Neural crest cell (in vitro differentiated cells): ENCODE data around the gene ABCB11. TPM values are rescaled to one million over a fixed set of nuclear protein-coding genes. Genes with fewer than 3 reads are reported as not detected.

Source experiments
- DNase-seq: peaks from one replicate; pipeline ENCODE4 v3.0.0; 2021; ENCODE audit warnings: low read depth, mixed read lengths, low spot score
- H3K27ac Mint-ChIP-seq: one replicate; pipeline ENCODE4 v1.8.0; 2021; ENCODE audit warnings: mild to moderate bottlenecking, mixed read lengths; ENCODE audit not compliant: unreplicated experiment
- H3K27me3 Mint-ChIP-seq: 2 replicates; pipeline ENCODE4 v1.8.0; 2021; ENCODE audit warnings: low read depth, mild to moderate bottlenecking, mixed read lengths
- H3K36me3 Mint-ChIP-seq: 2 replicates; pipeline ENCODE4 v1.8.0; 2021; ENCODE audit warnings: low read depth, mild to moderate bottlenecking, mixed read lengths
- H3K4me1 Mint-ChIP-seq: 2 replicates; pipeline ENCODE4 v1.8.0; 2021; ENCODE audit warnings: mixed read lengths
- H3K4me3 Mint-ChIP-seq: one replicate; pipeline ENCODE4 v1.8.0; 2021; ENCODE audit warnings: mild to moderate bottlenecking, mixed read lengths
- H3K9me3 Mint-ChIP-seq: 2 replicates; pipeline ENCODE4 v1.8.0; 2021; ENCODE audit warnings: mixed read lengths
- total RNA-seq: library from RNA; stranded (reverse); gene quantifications from 2 replicates; pipeline ENCODE4 v1.2.1, GENCODE V29; 2021
- TF ChIP-seq, protein P1 (sequence below): fragments of 200-600 bp; sonication (generic); conservative IDR thresholded peaks from 2 replicates; pipeline ENCODE4 v1.5.0; 2021; ENCODE audit warnings: antibody characterized with exemption, mild to moderate bottlenecking

Gene ABCB11
- total RNA-seq, 1 donor from 2014 or later, result 0.07 TPM

DNA sequence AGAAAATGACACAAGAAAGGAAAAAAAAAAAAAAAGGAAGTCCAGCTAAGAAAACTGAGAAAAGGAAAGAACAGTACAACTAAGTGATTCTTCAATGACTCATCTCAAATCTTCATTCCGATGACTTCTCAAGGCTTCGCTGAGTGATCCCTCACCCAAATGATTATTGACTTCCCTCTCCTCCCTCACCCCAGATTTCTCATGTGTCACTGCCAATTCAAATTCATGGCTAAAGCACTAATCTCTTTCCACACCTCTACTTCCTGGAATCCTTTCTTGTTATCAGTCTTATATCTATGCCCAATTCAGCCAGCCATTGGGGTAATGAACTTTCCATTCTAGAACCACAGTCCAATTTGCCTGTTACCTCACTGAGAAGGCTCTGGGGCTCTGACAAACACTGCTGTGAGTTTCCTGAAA is 7.2 kb upstream of the ABCB11 start:
- no peak overlapping the region for H3K27ac Mint-ChIP-seq
- H3K27me3 Mint-ChIP-seq, result no peaks in the 10 kb centered on the region
- peaks cover 15% of the 10 kb centered on the region for H3K9me3 Mint-ChIP-seq
- peaks cover 9% of the 10 kb centered on the region for H3K36me3 Mint-ChIP-seq
- peaks cover 6% of the 10 kb centered on the region for H3K4me1 Mint-ChIP-seq
- TF ChIP-seq, protein P1, sequence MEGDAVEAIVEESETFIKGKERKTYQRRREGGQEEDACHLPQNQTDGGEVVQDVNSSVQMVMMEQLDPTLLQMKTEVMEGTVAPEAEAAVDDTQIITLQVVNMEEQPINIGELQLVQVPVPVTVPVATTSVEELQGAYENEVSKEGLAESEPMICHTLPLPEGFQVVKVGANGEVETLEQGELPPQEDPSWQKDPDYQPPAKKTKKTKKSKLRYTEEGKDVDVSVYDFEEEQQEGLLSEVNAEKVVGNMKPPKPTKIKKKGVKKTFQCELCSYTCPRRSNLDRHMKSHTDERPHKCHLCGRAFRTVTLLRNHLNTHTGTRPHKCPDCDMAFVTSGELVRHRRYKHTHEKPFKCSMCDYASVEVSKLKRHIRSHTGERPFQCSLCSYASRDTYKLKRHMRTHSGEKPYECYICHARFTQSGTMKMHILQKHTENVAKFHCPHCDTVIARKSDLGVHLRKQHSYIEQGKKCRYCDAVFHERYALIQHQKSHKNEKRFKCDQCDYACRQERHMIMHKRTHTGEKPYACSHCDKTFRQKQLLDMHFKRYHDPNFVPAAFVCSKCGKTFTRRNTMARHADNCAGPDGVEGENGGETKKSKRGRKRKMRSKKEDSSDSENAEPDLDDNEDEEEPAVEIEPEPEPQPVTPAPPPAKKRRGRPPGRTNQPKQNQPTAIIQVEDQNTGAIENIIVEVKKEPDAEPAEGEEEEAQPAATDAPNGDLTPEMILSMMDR, result no peak
- H3K4me3 Mint-ChIP-seq, result no peak overlapping the region
- DNase-seq, result no peak

DNA sequence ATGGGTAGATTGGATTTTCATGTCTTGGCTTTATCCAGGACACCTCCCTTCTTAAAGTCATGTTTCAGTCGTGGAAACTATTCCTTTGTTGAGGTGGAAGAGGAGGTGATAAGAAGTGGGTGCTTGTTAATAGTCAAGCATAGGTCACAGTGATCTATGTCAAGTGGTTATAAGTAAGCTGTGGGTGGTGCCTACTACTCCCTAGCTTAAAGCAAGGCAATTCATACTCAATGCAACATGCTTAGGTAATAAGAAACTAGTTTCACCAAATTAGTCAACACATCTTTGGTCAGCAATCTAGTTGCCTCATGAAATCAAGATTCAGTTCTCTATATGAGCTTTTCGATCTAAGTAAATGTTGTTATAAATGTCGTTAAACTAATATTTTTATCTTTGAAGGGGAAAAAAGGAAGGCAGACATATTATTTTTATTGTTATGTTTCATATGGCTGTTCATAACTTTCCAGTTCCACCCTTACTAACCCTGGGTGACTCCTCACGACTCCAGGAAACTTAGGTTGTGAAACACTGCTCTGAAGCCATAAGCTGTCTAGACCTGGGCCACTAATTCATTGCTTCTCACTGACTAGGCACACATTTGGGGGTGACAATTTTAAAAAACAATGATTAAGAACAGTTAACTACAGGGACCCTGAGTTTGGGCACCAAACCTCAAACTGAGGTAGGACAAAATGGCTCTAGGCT is 5.8 kb upstream of the ABCB11 start:
- Mint-ChIP-seq H3K4me1 (peaks cover 6% of the 10 kb centered on the region), H3K27ac (no peak overlapping the region), H3K4me3 (no peak overlapping the region), H3K27me3 (no peaks in the 10 kb centered on the region), H3K36me3 (no peaks in the 10 kb centered on the region), H3K9me3 (peaks cover 9% of the 10 kb centered on the region)
- no peak for DNase-seq
- TF ChIP-seq, protein P1, result no peak

DNA sequence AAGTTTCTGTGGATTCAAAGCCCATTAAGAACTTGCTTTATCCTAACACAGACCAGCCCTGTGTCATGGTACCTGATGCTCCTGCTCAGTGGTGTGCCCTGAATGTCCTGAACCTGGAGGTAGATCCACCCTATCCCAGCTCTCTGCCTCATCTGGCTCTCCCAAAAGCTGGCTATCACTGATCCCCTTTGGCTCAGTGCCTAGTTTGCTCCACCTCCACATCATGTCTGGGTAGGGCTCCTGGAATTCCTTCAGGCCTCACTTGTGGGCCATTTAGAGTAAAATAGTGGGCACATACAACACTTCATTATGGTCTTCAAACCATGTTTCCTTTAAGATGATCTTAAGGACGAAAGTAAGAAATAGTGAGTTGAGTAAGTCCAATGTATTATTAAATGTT is 4.8 kb upstream of the ABCB11 start:
- H3K36me3 Mint-ChIP-seq, result no peaks in the 10 kb centered on the region
- H3K27me3 Mint-ChIP-seq, result no peaks in the 10 kb centered on the region
- peaks cover 6% of the 10 kb centered on the region for H3K4me1 Mint-ChIP-seq
- peaks cover 5% of the 10 kb centered on the region for H3K9me3 Mint-ChIP-seq
- no peak overlapping the region for H3K27ac Mint-ChIP-seq
- TF ChIP-seq, protein P1, result no peak
- no peak overlapping the region for H3K4me3 Mint-ChIP-seq
- no peak for DNase-seq

DNA sequence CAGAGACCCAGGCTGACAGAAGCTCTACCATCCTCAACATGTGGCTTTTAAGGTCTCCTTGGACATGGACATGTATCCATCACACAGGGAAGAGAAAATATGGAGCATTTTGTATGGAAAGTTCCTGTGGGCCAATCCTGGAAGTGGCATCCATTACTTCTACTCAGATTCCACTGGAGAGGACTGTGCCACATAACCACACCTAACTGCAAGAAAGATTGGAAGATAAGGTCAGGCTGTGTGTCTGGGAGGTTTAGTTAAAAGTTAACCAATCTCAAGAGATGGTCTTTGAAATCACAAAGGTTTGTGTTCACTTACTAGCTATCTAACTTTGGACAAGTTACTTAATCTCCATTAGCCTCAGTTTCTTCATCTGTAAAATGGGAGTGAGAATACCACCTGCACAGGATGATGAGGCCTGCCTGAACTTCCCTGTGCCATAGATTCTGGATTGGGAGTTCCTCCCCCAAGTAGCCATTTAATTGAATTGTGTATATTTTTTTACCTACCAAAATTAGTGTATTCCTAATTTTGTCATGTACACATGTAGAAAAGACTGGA is 3.9 kb upstream of the ABCB11 start:
- DNase-seq, result no peak
- peaks cover 4% of the 10 kb centered on the region for H3K9me3 Mint-ChIP-seq
- TF ChIP-seq, protein P1, result no peak
- H3K36me3 Mint-ChIP-seq, result no peaks in the 10 kb centered on the region
- H3K27ac Mint-ChIP-seq, result no peak overlapping the region
- no peaks in the 10 kb centered on the region for H3K27me3 Mint-ChIP-seq
- no peak overlapping the region for H3K4me3 Mint-ChIP-seq
- peaks cover 6% of the 10 kb centered on the region for H3K4me1 Mint-ChIP-seq

DNA sequence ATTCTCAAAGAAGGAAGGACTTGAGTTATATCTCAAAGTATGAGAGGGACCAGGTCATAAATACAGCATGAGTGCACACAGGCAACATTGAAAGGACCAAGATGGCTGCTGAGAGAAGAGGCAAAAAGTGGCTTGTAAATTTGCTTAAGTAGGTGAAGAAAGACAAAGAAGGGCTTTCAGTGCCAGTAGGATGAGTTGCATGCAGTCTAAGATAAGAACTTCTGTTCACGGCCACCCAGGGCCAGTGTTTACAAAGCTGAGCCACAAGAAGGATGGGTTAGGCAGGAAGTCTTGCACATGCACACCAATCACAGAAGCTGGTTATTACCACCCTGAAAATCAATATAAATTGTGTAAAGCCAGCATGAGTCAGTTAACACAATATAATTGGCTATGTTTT is 3.1 kb upstream of the ABCB11 start:
- H3K9me3 Mint-ChIP-seq, result peaks cover 4% of the 10 kb centered on the region
- TF ChIP-seq, protein P1, result no peak
- no peaks in the 10 kb centered on the region for H3K27me3 Mint-ChIP-seq
- no peak overlapping the region for H3K27ac Mint-ChIP-seq
- H3K4me3 Mint-ChIP-seq, result no peak overlapping the region
- DNase-seq, result no peak
- no peaks in the 10 kb centered on the region for H3K36me3 Mint-ChIP-seq
- peaks cover 6% of the 10 kb centered on the region for H3K4me1 Mint-ChIP-seq
